ENCODE results near the gene NEK9.
"Not testable (repeated sequence)": the region's sequence is repeated elsewhere in the genome, so short reads cannot be mapped to it uniquely, and the experiment has no call there.

Gene NEK9

DNA sequence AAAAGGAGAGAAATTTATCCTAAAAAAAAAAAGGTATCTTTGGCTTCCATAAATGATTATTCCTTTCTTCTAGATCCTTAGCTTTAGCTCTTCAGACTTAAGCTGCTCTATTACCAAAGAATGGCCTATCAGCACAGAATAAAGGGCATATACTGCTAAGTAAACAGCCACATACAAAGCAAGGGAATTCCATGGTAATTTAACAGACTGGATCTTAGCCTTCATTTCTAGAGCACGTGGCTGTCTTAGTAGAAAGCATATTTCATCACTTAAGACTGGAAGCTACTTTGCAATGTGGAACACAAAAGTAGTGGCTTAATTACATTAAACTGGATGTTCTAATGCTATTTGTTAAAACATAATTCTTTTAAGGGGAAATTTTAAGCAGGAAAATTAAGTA lies 26.4 kb upstream of the NEK9 start:
- Histone ChIP-seq H3K27me3 (no peaks in the 10 kb centered on the region), H3K4me1 (peaks cover 0 to 19% (median 3%) of the 10 kb centered on the region in 4 donors), H3K9me3 (no peaks in the 10 kb centered on the region), H3K4me3 (no peak overlapping the region), H3K27ac (no peak overlapping the region), H3K36me3 (peaks cover 5 to 24% (median 12%) of the 10 kb centered on the region in 3 donors)
- DNase-seq = no peak
- intact Hi-C loops (cut with DNase I; ENCODE audit: low total_unique reads) = no loop called here
- TF ChIP-seq, protein P1, sequence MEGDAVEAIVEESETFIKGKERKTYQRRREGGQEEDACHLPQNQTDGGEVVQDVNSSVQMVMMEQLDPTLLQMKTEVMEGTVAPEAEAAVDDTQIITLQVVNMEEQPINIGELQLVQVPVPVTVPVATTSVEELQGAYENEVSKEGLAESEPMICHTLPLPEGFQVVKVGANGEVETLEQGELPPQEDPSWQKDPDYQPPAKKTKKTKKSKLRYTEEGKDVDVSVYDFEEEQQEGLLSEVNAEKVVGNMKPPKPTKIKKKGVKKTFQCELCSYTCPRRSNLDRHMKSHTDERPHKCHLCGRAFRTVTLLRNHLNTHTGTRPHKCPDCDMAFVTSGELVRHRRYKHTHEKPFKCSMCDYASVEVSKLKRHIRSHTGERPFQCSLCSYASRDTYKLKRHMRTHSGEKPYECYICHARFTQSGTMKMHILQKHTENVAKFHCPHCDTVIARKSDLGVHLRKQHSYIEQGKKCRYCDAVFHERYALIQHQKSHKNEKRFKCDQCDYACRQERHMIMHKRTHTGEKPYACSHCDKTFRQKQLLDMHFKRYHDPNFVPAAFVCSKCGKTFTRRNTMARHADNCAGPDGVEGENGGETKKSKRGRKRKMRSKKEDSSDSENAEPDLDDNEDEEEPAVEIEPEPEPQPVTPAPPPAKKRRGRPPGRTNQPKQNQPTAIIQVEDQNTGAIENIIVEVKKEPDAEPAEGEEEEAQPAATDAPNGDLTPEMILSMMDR (IDR thresholded peaks at IDR 0.05) = no peak

DNA sequence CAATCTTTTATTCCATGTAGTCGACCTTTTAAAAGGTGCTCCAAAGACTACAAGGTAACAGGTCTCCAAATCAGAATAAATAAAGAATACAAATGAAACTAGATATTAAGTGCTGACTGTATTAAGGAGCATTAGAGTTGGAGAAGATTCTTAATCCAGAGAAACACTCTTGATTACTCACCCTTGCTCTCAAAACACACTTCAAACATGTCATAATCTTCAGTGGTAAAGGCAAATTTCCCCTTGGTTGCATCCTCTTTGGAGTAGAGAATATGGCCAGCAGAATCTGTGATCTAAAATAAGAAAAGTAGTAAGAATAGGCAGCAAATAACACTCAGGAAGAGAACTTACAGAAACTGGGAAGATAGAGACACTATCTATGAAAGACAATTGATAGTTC lies 25.0 kb upstream of the NEK9 start:
- no peaks in the 10 kb centered on the region for H3K9me3 ChIP-seq
- no peak for DNase-seq
- no peak overlapping the region for H3K27ac ChIP-seq
- TF ChIP-seq, protein P1 (IDR thresholded peaks at IDR 0.05) = no peak
- H3K27me3 ChIP-seq = no peaks in the 10 kb centered on the region
- H3K36me3 ChIP-seq = peaks cover 5 to 28% (median 12%) of the 10 kb centered on the region in 3 donors
- intact Hi-C loops (cut with DNase I; ENCODE audit: low total_unique reads) = no loop called here
- peaks cover 0 to 33% (median 8%) of the 10 kb centered on the region in 4 donors for H3K4me1 ChIP-seq
- H3K4me3 ChIP-seq = no peak overlapping the region

DNA sequence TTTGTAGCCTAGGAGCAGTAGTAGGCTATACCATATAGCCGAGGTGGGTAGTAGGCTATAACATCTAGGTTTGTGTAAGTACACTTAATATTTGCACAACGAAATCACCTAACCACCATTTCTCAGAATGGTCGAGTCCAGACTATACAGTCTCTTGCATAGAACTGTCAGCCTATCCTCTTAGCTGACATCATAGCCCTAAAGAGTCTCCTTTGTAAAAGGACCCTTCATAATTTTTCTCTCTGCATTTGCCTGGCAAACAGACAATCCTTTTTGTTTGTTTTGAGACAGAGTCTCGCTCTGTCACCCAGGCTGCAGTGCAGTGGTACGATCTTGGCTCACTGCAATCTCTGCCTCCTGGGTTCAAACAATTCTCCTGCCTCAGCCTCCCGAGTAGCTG lies 23.8 kb upstream of the NEK9 start:
- peaks cover 5 to 28% (median 12%) of the 10 kb centered on the region in 3 donors for H3K36me3 ChIP-seq
- H3K27ac ChIP-seq; intact Hi-C loops (cut with DNase I; ENCODE audit: low total_unique reads); H3K4me3 ChIP-seq; H3K9me3 ChIP-seq; H3K27me3 ChIP-seq; DNase-seq: not testable (repeated sequence)
- H3K4me1 ChIP-seq = peaks cover 0 to 40% (median 9%) of the 10 kb centered on the region in 4 donors

DNA sequence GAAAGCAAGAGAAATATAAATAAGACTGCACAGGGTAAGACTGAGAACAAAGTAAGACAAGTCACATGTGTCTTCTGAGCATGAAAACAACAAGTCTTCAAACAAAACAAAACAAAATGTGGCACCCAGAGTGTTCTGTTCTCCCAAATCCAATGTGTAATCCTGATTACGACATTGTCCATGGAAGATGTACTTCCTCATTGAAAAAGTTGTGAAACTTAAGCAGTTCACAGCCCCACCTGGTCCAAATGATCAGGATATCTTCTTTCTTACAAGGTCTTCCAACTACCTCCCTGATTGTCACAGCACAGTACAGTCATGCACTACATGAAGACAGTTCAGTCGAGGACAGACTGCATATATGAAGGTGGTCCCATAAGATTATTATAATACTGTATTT lies 23.3 kb upstream of the NEK9 start:
- H3K27ac ChIP-seq = peak overlapping the region; percentile 76 to 81
- TF ChIP-seq, protein P1 (IDR thresholded peaks at IDR 0.05) = no peak

DNA sequence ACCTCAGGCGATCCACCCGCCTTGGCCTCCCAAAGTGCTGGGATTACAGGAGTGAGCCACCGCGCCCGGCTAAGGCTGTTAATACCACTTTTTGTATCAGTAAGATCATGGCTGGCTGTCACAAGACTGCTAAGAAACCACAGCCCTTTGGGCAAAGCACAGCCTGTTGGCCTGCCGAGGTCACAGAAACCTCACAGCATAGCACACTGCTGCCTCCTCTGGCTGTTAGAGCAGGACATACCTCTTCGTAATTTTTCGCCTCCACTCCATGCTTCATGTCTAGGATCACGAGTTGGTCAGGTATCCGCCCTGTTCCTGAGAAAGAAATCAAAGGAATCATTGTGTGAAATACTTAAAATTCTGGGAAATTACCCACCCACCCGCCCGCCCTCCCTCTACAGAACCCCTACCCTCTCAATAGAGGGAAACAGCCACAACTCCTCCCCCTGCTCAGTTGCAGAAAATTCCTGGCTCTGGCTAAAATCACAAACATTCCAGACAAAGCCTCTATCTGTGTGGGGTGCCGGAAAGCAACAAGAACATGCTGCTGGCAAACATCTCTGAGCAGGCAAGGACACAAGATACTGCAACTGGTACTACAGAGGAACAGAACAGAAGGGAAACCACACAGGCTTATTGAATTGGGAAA lies 20.7 kb upstream of the NEK9 start:
- H3K36me3 ChIP-seq = peaks cover 10 to 38% (median 20%) of the 10 kb centered on the region in 3 donors
- TF ChIP-seq, protein P1 (IDR thresholded peaks at IDR 0.05) = peak; percentile 25 to 36
- no peaks in the 10 kb centered on the region for H3K9me3 ChIP-seq
- peak overlapping the region; percentile 76 to 81 for H3K27ac ChIP-seq
- H3K4me3 ChIP-seq = no peak overlapping the region
- peak; percentile 90 for DNase-seq
- peaks cover 0 to 68% (median 12%) of the 10 kb centered on the region in 4 donors for H3K4me1 ChIP-seq
- intact Hi-C loops (cut with DNase I; ENCODE audit: low total_unique reads) = no loop called here
- no peaks in the 10 kb centered on the region for H3K27me3 ChIP-seq

More for the DNA sequence above, 23.3 kb upstream of the NEK9 start:
- DNase-seq = no peak
- Histone ChIP-seq H3K36me3 (peaks cover 7 to 32% (median 12%) of the 10 kb centered on the region in 3 donors), H3K9me3 (no peaks in the 10 kb centered on the region), H3K4me1 (peaks cover 0 to 45% (median 9%) of the 10 kb centered on the region in 4 donors), H3K27me3 (no peaks in the 10 kb centered on the region), H3K4me3 (no peak overlapping the region)
- intact Hi-C loops (cut with DNase I; ENCODE audit: low total_unique reads) = no loop called here

DNA sequence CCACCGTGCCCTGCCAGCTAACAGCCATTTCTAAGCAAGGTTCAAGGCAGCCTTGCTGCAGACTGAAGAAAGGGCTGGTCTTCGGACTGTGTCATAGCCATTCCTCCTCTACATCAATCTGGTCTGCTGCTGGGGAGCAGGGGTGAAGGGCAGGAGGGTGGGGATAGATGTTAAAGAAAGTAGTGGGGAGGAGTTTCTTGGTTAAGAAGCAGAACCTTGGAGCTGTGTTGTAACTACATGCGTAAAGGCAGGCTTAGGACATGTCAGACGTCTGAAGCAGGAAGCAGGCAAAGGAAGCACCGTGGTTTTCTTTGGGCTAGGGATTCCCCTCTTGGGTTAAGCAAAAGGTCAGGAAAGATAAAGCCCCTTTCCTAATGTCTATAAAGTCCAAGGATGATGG lies 18.1 kb upstream of the NEK9 start:
- no peaks in the 10 kb centered on the region for H3K27me3 ChIP-seq
- peaks cover 0 to 74% (median 16%) of the 10 kb centered on the region in 4 donors for H3K4me1 ChIP-seq
- H3K27ac ChIP-seq = peak overlapping the region; percentile 76 to 81
- DNase-seq = peak in 1 of 2 donors; percentile 58
- TF ChIP-seq, protein P1 (IDR thresholded peaks at IDR 0.05) = no peak
- H3K4me3 ChIP-seq = no peak overlapping the region
- intact Hi-C loops (cut with DNase I; ENCODE audit: low total_unique reads) = no loop called here
- peaks cover 6 to 18% (median 8%) of the 10 kb centered on the region in 3 donors for H3K36me3 ChIP-seq
- no peaks in the 10 kb centered on the region for H3K9me3 ChIP-seq
